SU-DHL-6 (cell line): ENCODE data around the gene ANKRD13B.

ENCODE experiments used
- CTCF ChIP-seq: fragments of 200-600 bp; sonication (generic); IDR thresholded peaks from one replicate; pipeline ENCODE4 v1.5.1; 2017; ENCODE audit warnings: antibody characterized with exemption, mild to moderate bottlenecking, low read length, moderate library complexity; ENCODE audit not compliant: insufficient read depth, poor library complexity, severe bottlenecking
- EZH2phosphoT487 ChIP-seq: fragments of 200-600 bp; sonication (generic), shearing (Covaris generic); conservative IDR thresholded peaks from 2 replicates; pipeline ENCODE4 v1.6.1; 2018; ENCODE audit warnings: mild to moderate bottlenecking, antibody characterized with exemption, low read length, moderate library complexity, mixed read lengths

- no peak for TF ChIP-seq CTCF
- no peak for TF ChIP-seq EZH2phosphoT487
These were observed 70.2 kb downstream of the ANKRD13B start for GRCh38 chr17:29663155-29663554.
